Gastrocnemius medialis (tissue), 4 donors: Measurements from ENCODE around the gene BCL2L2. TPM values are rescaled to one million over a fixed set of nuclear protein-coding genes. Genes with fewer than 3 reads are reported as not detected.

Experiments used
- ATAC-seq, 2 donors: fragments of 150-250 bp; one replicate each; pipeline ENCODE4 v1.9.1; 2016
- DNase-seq, 2 donors: peaks; one replicate each; pipeline ENCODE4 v3.0.0-alpha.2; 2019
- H3K27ac ChIP-seq, 4 donors: fragments of 200-600 bp; sonication (generic); 1 replicate in 1 of 4; 2 replicates in 3 of 4; pipeline ENCODE4 v1.5.1; 2016 to 2018; ENCODE audit warnings: mild to moderate bottlenecking in 2 of 4, moderate library complexity in 1 of 4
- H3K27me3 ChIP-seq, 3 donors: fragments of 200-600 bp; sonication (generic) in 2 of 3; 1 replicate in 1 of 3; 2 replicates in 2 of 3; pipeline versions ENCODE4 v1.5.1 to v1.6.0; 2016 to 2019; ENCODE audit warnings: mild to moderate bottlenecking in 1 of 3, moderate library complexity in 1 of 3
- H3K36me3 ChIP-seq, 2 donors: fragments of 200-600 bp; sonication (generic) in 1 of 2; one replicate each; pipeline ENCODE4 v1.5.1; 2017 to 2018
- H3K4me1 ChIP-seq, 2 donors: fragments of 200-600 bp; sonication (generic) in 1 of 2; one replicate each; pipeline ENCODE4 v1.5.1; 2016 to 2017; ENCODE audit warnings: mild to moderate bottlenecking in 2 of 2
- H3K4me3 ChIP-seq, 4 donors: fragments of 200-600 bp; sonication (generic) in 3 of 4; 1 replicate in 1 of 4; 2 replicates in 3 of 4; pipeline ENCODE4 v1.5.1; 2016 to 2019; ENCODE audit warnings: mild to moderate bottlenecking in 2 of 4
- H3K9me3 ChIP-seq, 3 donors: fragments of 200-600 bp; sonication (generic) in 2 of 3; 1 replicate in 1 of 3; 2 replicates in 2 of 3; pipeline ENCODE4 v1.5.1; 2016 to 2019
- CTCF ChIP-seq, 5 experiments: fragments of 450-650 bp in 3 of 5; fragments of 200-600 bp in 2 of 5; sonication (generic) in 2 of 5; IDR thresholded peaks in 4 of 5; conservative IDR thresholded peaks in 1 of 5; 1 replicate in 4 of 5; 2 replicates in 1 of 5; pipeline ENCODE4 v1.5.1; 2016 to 2019; ENCODE audit warnings: antibody characterized with exemption in 5 of 5, mild to moderate bottlenecking in 3 of 5, moderate library complexity in 3 of 5
- POLR2A ChIP-seq, 2 donors: fragments of 450-650 bp; IDR thresholded peaks; one replicate each; pipeline ENCODE4 v1.6.1; 2017; ENCODE audit warnings: antibody characterized with exemption in 2 of 2, mild to moderate bottlenecking in 2 of 2, moderate library complexity in 2 of 2
- in situ Hi-C, 4 donors: fragments of 200-750 bp; cut with MboI; loops; one replicate each; pipeline versions ENCODE4 v1.15.0 to v1.8.0; 2017; ENCODE audit warnings: low sequenced_read_pairs in 4 of 4
- intact Hi-C: fragments of 100-400 bp; cut with DNase I; formaldehyde crosslinking; loops from one replicate; pipeline ENCODE4 v1.15.1; 2023; ENCODE audit warnings: low total_unique reads
- total RNA-seq, 4 donors: library from RNA; depleted of rRNA; stranded (reverse); fragments of >200 nt; gene quantifications; one replicate each; pipeline versions ENCODE4 v1.1.0 to v1.2.3, GENCODE V29; 2016

Gene BCL2L2
- total RNA-seq, 4 donors from 2014 or later, result 13.4 to 24.9 (median 23.8) TPM

GRCh38 chr14:23322568-23323517, 16.2 kb downstream of the BCL2L2 start:
- intact Hi-C loops (loop anchor here (5.0 to 10.0 kb wide), 2 partner anchors 234 to 558 kb away; partner anchors contain the start of genes OXA1L and THTPA), in situ Hi-C loops (loop anchor here in 3 of 4 donors (10.0 to 25.0 kb wide), 7 partner anchors 142 to 1114 kb away; partner anchors contain the start of genes NGDN (in 2 of the 3), ABHD4 (in 1 of the 3), AP1G2 (in 1 of the 3) and CBLN3 (in 1 of the 3))
- DNase-seq, result no peak

GRCh38 chr14:23323838-23324454, 17.3 kb downstream of the BCL2L2 start:
- in situ Hi-C loops (loop anchor here in 3 of 4 donors (10.0 to 25.0 kb wide), 7 partner anchors 141 to 1113 kb away; partner anchors contain the start of genes NGDN (in 2 of the 3), ABHD4 (in 1 of the 3), AP1G2 (in 1 of the 3) and CBLN3 (in 1 of the 3)), intact Hi-C loops (loop anchor here (5.0 to 10.0 kb wide), 2 partner anchors 233 to 559 kb away; partner anchors contain the start of genes OXA1L and THTPA)
- TF ChIP-seq POLR2A (IDR thresholded peaks at IDR 0.05) (no peak), CTCF (IDR thresholded peaks at IDR 0.05 in 4 of 5, conservative IDR thresholded peaks at IDR 0.05 in 1 of 5) (no peak)
- DNase-seq (no peak), ATAC-seq (no peak)
- Histone ChIP-seq H3K27me3 (no peaks in the 10 kb centered on the region), H3K9me3 (no peaks in the 10 kb centered on the region), H3K36me3 (peaks cover 0 to 34% of the 10 kb centered on the region in 2 donors), H3K27ac (no peak overlapping the region), H3K4me1 (peaks cover 13 to 25% of the 10 kb centered on the region in 2 donors), H3K4me3 (no peak overlapping the region)

More at GRCh38 chr14:23322568-23323517, 16.2 kb downstream of the BCL2L2 start:
- Histone ChIP-seq H3K27ac (peak overlapping the region; percentile 98 to 100 (median 99)), H3K4me3 (peak overlapping the region; percentile 90 to 100 (median 96)), H3K36me3 (peaks cover 0 to 34% of the 10 kb centered on the region in 2 donors), H3K9me3 (no peaks in the 10 kb centered on the region), H3K27me3 (no peaks in the 10 kb centered on the region), H3K4me1 (peaks cover 13 to 25% of the 10 kb centered on the region in 2 donors)
- no peak for ATAC-seq
- no peak for TF ChIP-seq CTCF (IDR thresholded peaks at IDR 0.05 in 4 of 5, conservative IDR thresholded peaks at IDR 0.05 in 1 of 5)
- TF ChIP-seq POLR2A (IDR thresholded peaks at IDR 0.05), result no peak

- intact Hi-C loops (loop anchor here (5.0 to 10.0 kb wide), 2 partner anchors 233 to 560 kb away; partner anchors contain the start of genes OXA1L and THTPA), in situ Hi-C loops (loop anchor here in 3 of 4 donors (10.0 to 25.0 kb wide), 7 partner anchors 140 to 1113 kb away; partner anchors contain the start of genes NGDN (in 2 of the 3), ABHD4 (in 1 of the 3), AP1G2 (in 1 of the 3) and CBLN3 (in 1 of the 3))
- no peak for DNase-seq
Measured at GRCh38 chr14:23324455-23324846, 17.8 kb downstream of the BCL2L2 start.

More at GRCh38 chr14:23324455-23324846, 17.8 kb downstream of the BCL2L2 start:
- peaks cover 0 to 34% of the 10 kb centered on the region in 2 donors for H3K36me3 ChIP-seq
- no peaks in the 10 kb centered on the region for H3K9me3 ChIP-seq
- no peak overlapping the region for H3K27ac ChIP-seq
- H3K4me3 ChIP-seq, result no peak overlapping the region
- no peak for ATAC-seq
- H3K27me3 ChIP-seq, result no peaks in the 10 kb centered on the region
- peaks cover 13 to 25% of the 10 kb centered on the region in 2 donors for H3K4me1 ChIP-seq
- TF ChIP-seq POLR2A (IDR thresholded peaks at IDR 0.05), result no peak
- no peak for TF ChIP-seq CTCF (IDR thresholded peaks at IDR 0.05 in 4 of 5, conservative IDR thresholded peaks at IDR 0.05 in 1 of 5)
